Measurements from ENCODE around the gene CDHR2.

Gene CDHR2

GRCh38 chr5:176625512-176625911, 76.4 kb downstream of the CDHR2 start:
- DNase-seq = no peak

GRCh38 chr5:176625966-176626875, 77.1 kb downstream of the CDHR2 start:
- no peak for DNase-seq

- DNase-seq = no peak
Observed at GRCh38 chr5:176626876-176627236, 77.7 kb downstream of the CDHR2 start.

- no peak for DNase-seq
Observed at GRCh38 chr5:176627582-176627981, 78.4 kb downstream of the CDHR2 start.

- DNase-seq = peak in 1 of 2 experiments; percentile 15
Observed at GRCh38 chr5:176628406-176629228, 79.5 kb downstream of the CDHR2 start.

- DNase-seq = no peak
Observed at GRCh38 chr5:176629317-176629852, 80.2 kb downstream of the CDHR2 start.

GRCh38 chr5:176629853-176630680, 80.9 kb downstream of the CDHR2 start, which contains the start of the genes EIF4E1B and SNCB:
TSS of gene EIF4E1B (plus strand) at chr5:176630675. CDS start at chr5:176642788, 12,113 bp downstream.
TSS of gene SNCB (minus strand) at chr5:176630534. CDS start at chr5:176629654, 880 bp downstream.
- peak in 1 of 2 experiments; percentile 67 for DNase-seq

GRCh38 chr5:176630681-176631222, 81.6 kb downstream of the CDHR2 start:
- DNase-seq = no peak

GRCh38 chr5:176631383-176632200, 82.5 kb downstream of the CDHR2 start:
- DNase-seq = no peak

GRCh38 chr5:176632745-176633144, 83.6 kb downstream of the CDHR2 start:
- no peak for DNase-seq

- no peak for DNase-seq
Observed at GRCh38 chr5:176633598-176633997, 84.5 kb downstream of the CDHR2 start.

- no peak for DNase-seq
Observed at GRCh38 chr5:176636426-176636825, 87.3 kb downstream of the CDHR2 start.

- DNase-seq = no peak
Observed at GRCh38 chr5:176637556-176637955, 88.4 kb downstream of the CDHR2 start.

GRCh38 chr5:176638437-176638836, 89.3 kb downstream of the CDHR2 start:
- DNase-seq = no peak

GRCh38 chr5:176639208-176639607, 90.1 kb downstream of the CDHR2 start:
- no peak for DNase-seq

- no peak for DNase-seq
Observed at GRCh38 chr5:176639981-176640380, 90.8 kb downstream of the CDHR2 start.

GRCh38 chr5:176640616-176641015, 91.5 kb downstream of the CDHR2 start:
- no peak for DNase-seq

- no peak for DNase-seq
Observed at GRCh38 chr5:176642675-176643490, 93.7 kb downstream of the CDHR2 start.

- DNase-seq = no peak
Observed at GRCh38 chr5:176643491-176644219, 94.5 kb downstream of the CDHR2 start.

- no peak for DNase-seq
Observed at GRCh38 chr5:176644294-176644693, 95.2 kb downstream of the CDHR2 start.

Measured in NCI-H526 (cell line).